ENCODE data around the gene PAM16.
A peak's percentile ranks its signal among the peaks of the same experiment; 100 is the strongest.

The PAM16 gene

GRCh38 chr16:4319454-4320421 is 31.4 kb downstream of the PAM16 start:
- peak; percentile 24 for DNase-seq (ENCODE audit: low read depth)

GRCh38 chr16:4318967-4319366 is 32.2 kb downstream of the PAM16 start:
- no peak for DNase-seq (ENCODE audit: low read depth)

GRCh38 chr16:4318451-4318910 is 32.6 kb downstream of the PAM16 start:
- no peak for DNase-seq (ENCODE audit: low read depth)

GRCh38 chr16:4317532-4318450 is 33.3 kb downstream of the PAM16 start:
- no peak for DNase-seq (ENCODE audit: low read depth)

GRCh38 chr16:4316864-4317531 is 34.1 kb downstream of the PAM16 start:
- DNase-seq (ENCODE audit: low read depth): no peak

GRCh38 chr16:4316108-4316863 is 34.8 kb downstream of the PAM16 start:
- DNase-seq (ENCODE audit: low read depth): no peak

GRCh38 chr16:4315186-4316107 is 35.7 kb downstream of the PAM16 start, which contains the start of gene GLIS2:
Gene GLIS2, plus strand, starts transcription at chr16:4316067. Its CDS starts 16,214 bp downstream, at chr16:4332281.
- DNase-seq (ENCODE audit: low read depth): no peak

GRCh38 chr16:4314532-4315185 is 36.5 kb downstream of the PAM16 start:
- no peak for DNase-seq (ENCODE audit: low read depth)

- DNase-seq (ENCODE audit: low read depth): no peak
These were observed 37.3 kb downstream of the PAM16 start for GRCh38 chr16:4313563-4314531.

- DNase-seq (ENCODE audit: low read depth): peak; percentile 37
These were observed 41.3 kb downstream of the PAM16 start for GRCh38 chr16:4309833-4310266.

GRCh38 chr16:4309102-4309832 is 41.9 kb downstream of the PAM16 start:
- DNase-seq (ENCODE audit: low read depth): no peak

GRCh38 chr16:4307215-4308037 is 43.7 kb downstream of the PAM16 start:
- DNase-seq (ENCODE audit: low read depth): peak; percentile 95

- peak; percentile 32 for DNase-seq (ENCODE audit: low read depth)
These were observed 44.5 kb downstream of the PAM16 start for GRCh38 chr16:4306470-4307214.

- no peak for DNase-seq (ENCODE audit: low read depth)
These were observed 47.1 kb downstream of the PAM16 start for GRCh38 chr16:4303973-4304372.

- no peak for DNase-seq (ENCODE audit: low read depth)
These were observed 49.2 kb downstream of the PAM16 start for GRCh38 chr16:4301968-4302367.

GRCh38 chr16:4301177-4301576 is 49.9 kb downstream of the PAM16 start:
- DNase-seq (ENCODE audit: low read depth): no peak

All from activated T-helper 1 cell treated with Interleukin-2 at 50 U/mL for 16 hours (primary cell).